OCI-LY7 (cell line): ENCODE results near the gene TAF7. TPM values are rescaled to one million over a fixed set of nuclear protein-coding genes. Genes with fewer than 3 reads are reported as not detected.

Source experiments
- Bru-seq: library from RNA; stranded (reverse); fragments of 400-500 nt; gene quantifications from one replicate; lab custom pipeline; 2021; lab: Mats Ljungman, UMichigan
- BruChase-seq, 2 experiments: library from RNA; stranded (reverse); fragments of 400-500 nt; gene quantifications; one replicate each; lab custom pipeline; 2021; lab: Mats Ljungman, UMichigan
- BruUV-seq: library from RNA; stranded (reverse); fragments of 400-500 nt; replicated peaks from 2 replicates; lab custom pipeline; 2021; lab: Mats Ljungman, UMichigan
- CTCF ChIA-PET: fragments of 300-600 bp; sonication (Branson Sonifier 250); formaldehyde crosslinking; loops from one replicate; lab custom pipeline; 2022; ENCODE audit warnings: antibody characterized with exemption; ENCODE audit not compliant: unreplicated experiment; lab: Charles Lee
- POLR2A ChIA-PET: fragments of 300-600 bp; sonication (Branson Sonifier 250); formaldehyde crosslinking; loops from one replicate; lab custom pipeline; 2022; ENCODE audit warnings: antibody characterized with exemption; lab: Charles Lee
- DNase-seq: peaks from one replicate; pipeline ENCODE4 v3.0.0-alpha.2; 2015; ENCODE audit warnings: low spot score
- H2AFZ ChIP-seq: fragments of 200-600 bp; sonication (generic), shearing (Covaris generic); 2 replicates; pipeline ENCODE4 v1.6.1; 2014; ENCODE audit warnings: mild to moderate bottlenecking, antibody characterized with exemption, low read length, moderate library complexity
- H3K27ac ChIP-seq: fragments of 200-600 bp; sonication (generic); 2 replicates; pipeline ENCODE4 v1.5.1; 2014; ENCODE audit warnings: mixed run types, low read depth, mild to moderate bottlenecking, moderate library complexity, low read length, inconsistent platforms; ENCODE audit not compliant: poor library complexity, severe bottlenecking
- H3K36me3 ChIP-seq: fragments of 200-600 bp; sonication (generic); 2 replicates; pipeline ENCODE4 v1.6.1; 2014; ENCODE audit warnings: mild to moderate bottlenecking, antibody characterized with exemption, low read length, moderate library complexity, mixed read lengths; ENCODE audit not compliant: insufficient read depth
- H3K4me1 ChIP-seq: fragments of 200-600 bp; sonication (generic); 2 replicates; pipeline ENCODE4 v1.5.1; 2014; ENCODE audit warnings: mild to moderate bottlenecking, low read length; ENCODE audit not compliant: insufficient read depth, poor library complexity, severe bottlenecking
- H3K4me2 ChIP-seq: fragments of 200-600 bp; sonication (generic); 2 replicates; pipeline ENCODE4 v1.6.1; 2014; ENCODE audit warnings: mild to moderate bottlenecking, low read length
- H3K4me3 ChIP-seq: fragments of 200-600 bp; sonication (generic); 2 replicates; pipeline ENCODE4 v1.5.1; 2014; ENCODE audit warnings: mild to moderate bottlenecking, low read depth, low read length; ENCODE audit not compliant: poor library complexity, severe bottlenecking
- H3K79me2 ChIP-seq: fragments of 200-600 bp; sonication (generic); 2 replicates; pipeline ENCODE4 v1.6.1; 2016; ENCODE audit warnings: low read depth, mild to moderate bottlenecking, low read length, moderate library complexity, mixed read lengths; ENCODE audit not compliant: insufficient read depth
- H3K9me2 ChIP-seq: fragments of 200-600 bp; sonication (generic); 2 replicates; pipeline ENCODE4 v1.6.1; 2016; ENCODE audit warnings: mild to moderate bottlenecking, low read length, mixed read lengths; ENCODE audit not compliant: insufficient read depth
- H3K9me3 ChIP-seq: fragments of 200-600 bp; sonication (generic); 2 replicates; pipeline ENCODE4 v1.6.1; 2014; ENCODE audit warnings: mild to moderate bottlenecking, mixed run types, low read length, mixed read lengths
- H4K20me1 ChIP-seq: fragments of 200-600 bp; sonication (generic); 2 replicates; pipeline ENCODE4 v1.6.1; 2014; ENCODE audit warnings: mild to moderate bottlenecking, antibody characterized with exemption, low read length, moderate library complexity, mixed read lengths; ENCODE audit not compliant: insufficient read depth
- EZH2phosphoT487 ChIP-seq: fragments of 200-600 bp; sonication (generic); IDR thresholded peaks from 2 replicates; pipeline ENCODE4 v1.6.1; 2018; ENCODE audit warnings: low read depth, borderline replicate concordance, mild to moderate bottlenecking, mixed run types, antibody characterized with exemption, low read length, moderate library complexity, mixed read lengths
- intact Hi-C: fragments of 100-400 bp; cut with micrococcal nuclease; formaldehyde crosslinking; loops from one replicate; pipeline ENCODE4 v1.10.0; 2022; ENCODE audit not compliant: unreplicated experiment
- long read RNA-seq: library from polyadenylated mRNA; stranded (forward); transcript quantifications from one replicate; pipeline ENCODE4 v2.0.0, GENCODE V29; 2022
- total RNA-seq, 2 experiments: library from RNA; depleted of rRNA in 1 of 2; stranded (reverse); fragments of >200 nt in 1 of 2; shearing (Covaris generic) in 1 of 2; gene quantifications; 2 replicates each; pipeline ENCODE4 v1.2.3, GENCODE V29; 2014 to 2022
- TF ChIP-seq, protein P1 (sequence below): fragments of 200-600 bp; sonication (generic); conservative IDR thresholded peaks from 2 replicates; pipeline ENCODE4 v1.5.1; 2014; ENCODE audit warnings: mild to moderate bottlenecking, antibody characterized with exemption, low read length, moderate library complexity, mixed read lengths

TAF7 gene, protein sequence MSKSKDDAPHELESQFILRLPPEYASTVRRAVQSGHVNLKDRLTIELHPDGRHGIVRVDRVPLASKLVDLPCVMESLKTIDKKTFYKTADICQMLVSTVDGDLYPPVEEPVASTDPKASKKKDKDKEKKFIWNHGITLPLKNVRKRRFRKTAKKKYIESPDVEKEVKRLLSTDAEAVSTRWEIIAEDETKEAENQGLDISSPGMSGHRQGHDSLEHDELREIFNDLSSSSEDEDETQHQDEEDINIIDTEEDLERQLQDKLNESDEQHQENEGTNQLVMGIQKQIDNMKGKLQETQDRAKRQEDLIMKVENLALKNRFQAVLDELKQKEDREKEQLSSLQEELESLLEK
- total RNA-seq (2014; rRNA removed; shearing (Covaris generic)) (115 and 126 TPM in 2 replicates), total RNA-seq (2022) (103 and 113 TPM in 2 replicates), Bru-seq, nascent RNA (percentile 99 among the genes with signal in this experiment), BruChase-seq, experiment 1, labeled RNA remaining after a 6-hour chase (percentile 98 among the genes with signal in this experiment), BruChase-seq, experiment 2, labeled RNA remaining after a 2-hour chase (percentile 100 among the genes with signal in this experiment)
- long read RNA-seq, transcript TAF7-201 (1 exons, 2,334 nt), result major isoform, 272 of 272 reads
- long read RNA-seq, partial matches to known transcripts, result 0 of 272 reads
- long read RNA-seq, other reads (novel, unspliced or antisense), result 0 of 272 reads

DNA sequence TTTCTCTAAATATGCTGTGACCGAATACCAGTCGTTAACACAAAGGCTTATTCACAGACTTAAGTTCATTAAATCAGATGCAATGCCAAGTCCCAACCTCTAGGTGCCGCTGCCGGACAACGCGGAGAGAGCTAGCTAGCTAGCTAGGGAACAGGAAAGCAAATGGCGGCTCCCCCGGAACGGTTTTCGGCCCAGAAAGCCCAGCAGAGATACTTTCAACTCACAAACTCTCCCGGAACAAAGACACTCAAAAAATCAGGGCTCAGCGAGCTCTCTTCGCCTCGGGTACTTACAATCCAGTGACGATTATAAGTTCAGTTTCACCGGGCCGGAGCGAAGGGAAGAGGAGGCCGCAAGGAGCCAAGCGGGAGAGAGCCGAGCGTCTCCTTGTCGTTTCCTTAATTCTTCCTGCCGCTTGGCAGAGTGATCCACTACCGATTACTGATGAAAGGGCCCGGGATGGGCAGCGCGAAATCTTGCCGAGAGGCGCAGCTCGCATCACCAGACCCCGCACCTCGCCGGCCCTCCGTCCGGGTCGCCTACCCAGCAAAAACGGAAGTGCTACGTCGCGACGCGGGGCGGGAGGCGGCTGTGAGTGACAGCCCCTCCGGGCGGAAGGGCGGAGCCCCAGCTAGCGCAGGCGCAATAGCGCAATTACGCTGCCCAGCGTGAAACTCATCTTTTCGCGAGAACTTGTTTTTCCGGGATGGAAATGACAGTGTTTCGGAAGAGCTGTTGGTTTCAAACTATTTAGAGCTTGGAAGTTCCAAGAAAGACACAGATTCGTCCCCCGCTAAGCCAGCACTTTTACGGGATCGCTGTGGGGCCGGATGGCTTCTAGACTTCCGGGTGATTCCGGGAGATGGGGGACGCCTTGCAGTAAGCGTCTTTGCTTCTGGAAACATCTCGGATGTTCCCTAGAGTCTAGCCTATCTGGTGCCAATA lies at the start of gene TAF7:
Gene TAF7 (minus strand): TSS at position 560 of the 945 bp plus-strand sequence. CDS start 740 bp downstream, outside the sequence.
- peaks cover 34% of the 10 kb centered on the region for H3K4me1 ChIP-seq
- intact Hi-C loops, result loop anchor here (10.0 kb wide), 1 partner anchor 784 kb away; the partner anchor contains the start of gene NDFIP1
- H3K9me2 ChIP-seq, result no peaks in the 10 kb centered on the region
- H3K9me3 ChIP-seq, result peaks cover 45% of the 10 kb centered on the region
- H3K27ac ChIP-seq, result peak within 1 kb of the TSS; percentile 85
- peak within 1 kb of the TSS; percentile 83 for H2AFZ ChIP-seq
- no peak for TF ChIP-seq EZH2phosphoT487
- TF ChIP-seq, protein P1, sequence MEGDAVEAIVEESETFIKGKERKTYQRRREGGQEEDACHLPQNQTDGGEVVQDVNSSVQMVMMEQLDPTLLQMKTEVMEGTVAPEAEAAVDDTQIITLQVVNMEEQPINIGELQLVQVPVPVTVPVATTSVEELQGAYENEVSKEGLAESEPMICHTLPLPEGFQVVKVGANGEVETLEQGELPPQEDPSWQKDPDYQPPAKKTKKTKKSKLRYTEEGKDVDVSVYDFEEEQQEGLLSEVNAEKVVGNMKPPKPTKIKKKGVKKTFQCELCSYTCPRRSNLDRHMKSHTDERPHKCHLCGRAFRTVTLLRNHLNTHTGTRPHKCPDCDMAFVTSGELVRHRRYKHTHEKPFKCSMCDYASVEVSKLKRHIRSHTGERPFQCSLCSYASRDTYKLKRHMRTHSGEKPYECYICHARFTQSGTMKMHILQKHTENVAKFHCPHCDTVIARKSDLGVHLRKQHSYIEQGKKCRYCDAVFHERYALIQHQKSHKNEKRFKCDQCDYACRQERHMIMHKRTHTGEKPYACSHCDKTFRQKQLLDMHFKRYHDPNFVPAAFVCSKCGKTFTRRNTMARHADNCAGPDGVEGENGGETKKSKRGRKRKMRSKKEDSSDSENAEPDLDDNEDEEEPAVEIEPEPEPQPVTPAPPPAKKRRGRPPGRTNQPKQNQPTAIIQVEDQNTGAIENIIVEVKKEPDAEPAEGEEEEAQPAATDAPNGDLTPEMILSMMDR, result peak; percentile 96
- peaks cover 49% of the 10 kb centered on the region for H3K36me3 ChIP-seq
- POLR2A ChIA-PET, result interaction anchor here (0.6 to 3.2 kb wide), 23 partner anchors 9 to 1036 kb away, joined by 3 to 29 read pairs (median 4); partner anchors contain the start of genes PCDHGA1, PCDHGA2 and RNF14
- H3K4me3 ChIP-seq, result peak within 1 kb of the TSS; percentile 96
- H3K4me2 ChIP-seq, result peak within 1 kb of the TSS; percentile 79
- peaks cover 58% of the 10 kb centered on the region for H3K79me2 ChIP-seq
- peak; percentile 97 for DNase-seq
- TSS peak; percentile 83 for BruUV-seq
- CTCF ChIA-PET, result interaction anchor here (0.6 to 2.0 kb wide), 10 partner anchors 9 to 237 kb away, joined by 3 to 5 read pairs (median 3); partner anchors contain the start of genes PCDHGA1 and PCDHGA3
- no peaks in the 10 kb centered on the region for H4K20me1 ChIP-seq

DNA sequence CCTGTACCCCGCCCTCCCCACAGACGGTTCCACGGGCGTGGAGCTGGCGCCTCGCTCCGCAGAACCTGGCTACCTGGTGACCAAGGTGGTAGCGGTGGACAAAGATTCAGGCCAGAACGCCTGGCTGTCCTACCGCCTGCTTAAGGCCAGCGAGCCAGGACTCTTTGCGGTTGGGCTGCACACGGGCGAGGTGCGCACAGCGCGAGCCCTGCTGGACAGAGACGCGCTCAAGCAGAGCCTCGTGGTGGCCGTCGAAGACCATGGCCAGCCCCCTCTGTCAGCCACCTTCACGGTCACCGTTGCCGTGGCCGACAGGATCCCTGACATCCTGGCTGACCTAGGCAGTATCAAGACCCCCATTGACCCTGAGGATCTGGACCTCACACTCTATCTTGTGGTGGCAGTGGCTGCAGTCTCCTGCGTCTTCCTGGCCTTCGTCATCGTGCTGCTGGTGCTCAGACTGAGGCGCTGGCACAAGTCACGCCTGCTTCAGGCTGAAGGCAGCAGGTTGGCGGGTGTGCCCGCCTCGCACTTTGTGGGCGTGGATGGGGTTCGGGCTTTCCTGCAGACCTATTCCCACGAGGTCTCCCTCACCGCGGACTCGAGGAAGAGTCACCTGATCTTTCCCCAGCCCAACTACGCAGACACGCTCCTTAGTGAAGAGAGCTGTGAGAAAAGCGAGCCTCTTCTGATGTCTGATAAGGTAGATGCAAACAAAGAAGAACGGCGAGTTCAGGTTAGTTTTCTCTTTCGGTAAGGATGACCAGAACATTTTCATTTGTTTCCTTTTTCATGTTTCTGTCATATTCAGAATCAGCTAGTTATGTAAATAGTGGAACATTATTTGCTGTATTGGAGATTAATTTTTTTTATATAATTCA lies 45.7 kb upstream of the TAF7 start:
- Histone ChIP-seq H4K20me1 (no peaks in the 10 kb centered on the region), H3K79me2 (peaks cover 17% of the 10 kb centered on the region; the same call in 1 of the 2 replicates), H3K4me1 (peaks cover 35% of the 10 kb centered on the region), H2AFZ (no peak overlapping the region), H3K36me3 (peaks cover 24% of the 10 kb centered on the region), H3K27ac (no peak overlapping the region), H3K4me3 (no peak overlapping the region), H3K9me2 (no peaks in the 10 kb centered on the region), H3K9me3 (no peaks in the 10 kb centered on the region; the same call in 1 of the 2 replicates), H3K4me2 (no peak overlapping the region)
- no TSS peak for BruUV-seq
- TF ChIP-seq EZH2phosphoT487, result no peak
- TF ChIP-seq, protein P1, result no peak
- ChIA-PET CTCF (no interaction called here), POLR2A (interaction anchor here (0.7 kb wide), 1 partner anchor 141 kb away, joined by 3 read pairs; no protein-coding TSS in a partner anchor)
- intact Hi-C loops, result no loop called here
- no peak for DNase-seq
